Activated CD4-positive, alpha-beta T cell treated with anti-CD3 and anti-CD28 coated beads, Interleukin-2, amount 50 U/mL, for 48 hours (primary cell): ENCODE results near the gene RERG.
"Not testable (repeated sequence)": the region's sequence is repeated elsewhere in the genome, so short reads cannot be mapped to it uniquely, and the experiment has no call there.

Experiments
- DNase-seq, 2 experiments: peaks; one replicate each; pipeline ENCODE4 v3.0.0-alpha.2; 2020

RERG gene

GRCh38 chr12:15131431-15131830 lies 89.8 kb downstream of the RERG start:
- no peak for DNase-seq

GRCh38 chr12:15130541-15130940 lies 90.7 kb downstream of the RERG start:
- no peak for DNase-seq

DNA sequence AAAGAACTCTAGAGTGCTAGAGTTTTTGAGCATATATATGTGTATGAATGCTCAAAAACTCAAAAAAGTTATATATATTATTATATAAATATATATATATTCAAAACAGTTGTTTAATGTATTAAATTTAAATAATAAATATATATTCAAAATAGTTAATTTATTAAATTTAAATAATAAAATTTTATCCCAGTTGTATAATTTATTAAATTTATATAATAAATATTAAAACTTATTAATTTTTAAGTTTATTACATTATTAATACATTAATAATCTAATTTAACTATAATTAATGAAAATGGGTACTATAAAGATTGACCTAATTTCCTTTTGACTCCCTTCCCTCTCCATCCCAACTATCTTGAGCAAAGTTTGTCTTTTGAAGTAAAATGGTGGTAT lies 97.8 kb downstream of the RERG start:
- DNase-seq, result no peak

DNA sequence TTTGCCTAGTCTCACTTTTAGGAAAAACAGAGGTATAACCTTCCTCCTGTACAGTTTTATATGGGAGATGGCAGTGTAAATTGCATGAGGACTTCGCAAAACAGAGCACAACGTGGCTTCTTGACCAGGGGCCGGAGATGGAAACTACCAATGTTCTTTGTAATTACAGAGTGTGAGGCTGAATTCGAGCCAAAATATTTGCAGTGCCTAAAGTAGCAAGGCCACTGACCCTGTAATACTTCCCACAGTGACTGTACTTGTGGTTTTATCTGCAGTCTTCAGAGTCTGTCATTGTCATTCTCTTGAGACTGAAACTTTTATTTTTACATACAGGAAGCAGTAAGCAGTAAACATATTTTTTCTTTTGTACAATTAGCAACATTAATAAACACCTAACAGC lies 98.9 kb downstream of the RERG start:
- no peak for DNase-seq

- no peak for DNase-seq
Observed at GRCh38 chr12:15118955-15119354, 102.3 kb downstream of the RERG start.

DNA sequence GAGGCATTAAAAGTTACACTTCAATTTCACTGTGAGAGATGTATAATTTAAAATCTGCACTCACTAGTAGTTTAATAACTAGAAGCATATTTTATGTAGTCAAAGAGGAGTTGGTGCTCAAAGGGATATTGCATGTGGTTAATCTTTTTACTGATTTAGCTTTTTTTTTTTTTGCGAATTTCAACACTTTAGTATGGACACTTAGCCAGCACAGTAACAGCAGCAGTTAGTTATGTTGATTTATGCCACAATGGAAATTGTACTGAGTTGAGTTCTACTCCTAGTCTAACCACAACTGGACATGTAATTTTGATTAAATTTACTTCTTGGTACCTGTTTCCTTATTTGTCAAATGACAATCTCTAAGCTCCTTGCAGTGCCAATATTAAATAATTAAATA lies 104.2 kb downstream of the RERG start:
- DNase-seq, result no peak

- no peak for DNase-seq
Observed at GRCh38 chr12:15116086-15116485, 105.1 kb downstream of the RERG start.

- no peak for DNase-seq
Observed at GRCh38 chr12:15115434-15115833, 105.8 kb downstream of the RERG start.

DNA sequence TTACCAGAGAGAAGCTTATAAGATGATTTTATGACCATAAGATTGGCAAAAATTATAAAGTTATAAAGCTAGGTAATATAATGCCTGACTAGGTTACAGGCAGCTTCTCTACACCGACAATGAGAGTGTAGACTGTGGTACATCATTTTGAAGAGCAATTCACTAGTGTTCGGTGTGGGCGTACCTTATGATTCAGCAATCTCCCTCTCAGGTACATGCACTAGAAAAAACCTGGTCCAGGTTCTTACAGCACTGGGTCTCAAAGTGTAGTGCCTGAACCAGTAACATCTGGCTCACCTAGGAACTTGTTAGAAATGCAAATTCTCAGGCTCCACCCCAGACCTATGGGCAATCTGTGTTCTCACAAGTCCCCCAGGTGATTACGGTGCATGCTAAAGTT lies 106.7 kb downstream of the RERG start:
- DNase-seq, result no peak

GRCh38 chr12:15092826-15093225 lies 128.4 kb downstream of the RERG start:
- no peak for DNase-seq

DNA sequence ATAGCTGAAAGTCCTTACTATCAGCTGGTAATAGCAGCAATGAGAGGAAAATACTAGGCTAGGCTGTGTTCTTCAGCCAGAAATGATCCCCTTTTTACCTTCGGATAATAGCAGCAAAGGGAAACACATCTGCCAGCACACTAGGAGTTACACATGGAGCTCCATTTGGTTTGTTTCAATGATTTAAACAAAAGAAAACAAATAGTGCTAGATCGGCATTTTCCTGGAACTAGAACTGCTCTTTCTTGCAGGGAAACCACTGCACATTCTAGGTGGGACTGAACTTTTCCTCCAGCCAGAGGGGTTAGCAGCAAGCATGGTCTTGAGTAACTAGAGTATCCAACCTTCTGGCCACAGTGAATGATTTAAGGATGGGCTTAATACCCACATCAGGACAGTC lies 130.8 kb downstream of the RERG start:
- DNase-seq, result no peak

DNA sequence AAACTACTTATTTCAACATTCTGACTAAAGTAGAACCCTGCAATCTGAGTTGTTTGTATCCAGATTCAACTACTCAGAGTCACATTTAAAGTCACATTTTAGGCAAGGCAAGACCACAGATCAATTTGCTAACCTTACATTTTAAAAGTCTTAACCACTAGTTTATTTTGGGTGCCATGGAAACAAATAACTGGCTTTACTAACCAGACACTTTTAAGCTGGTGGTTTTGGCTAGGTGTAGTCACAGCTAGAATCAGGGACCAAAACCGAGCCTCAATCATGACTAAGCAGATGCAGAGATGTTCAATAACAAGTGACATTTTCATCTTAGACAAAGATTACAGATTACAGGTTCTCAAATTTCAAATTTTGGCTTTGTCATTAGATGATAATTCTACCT lies 133.1 kb downstream of the RERG start:
- DNase-seq, result no peak

DNA sequence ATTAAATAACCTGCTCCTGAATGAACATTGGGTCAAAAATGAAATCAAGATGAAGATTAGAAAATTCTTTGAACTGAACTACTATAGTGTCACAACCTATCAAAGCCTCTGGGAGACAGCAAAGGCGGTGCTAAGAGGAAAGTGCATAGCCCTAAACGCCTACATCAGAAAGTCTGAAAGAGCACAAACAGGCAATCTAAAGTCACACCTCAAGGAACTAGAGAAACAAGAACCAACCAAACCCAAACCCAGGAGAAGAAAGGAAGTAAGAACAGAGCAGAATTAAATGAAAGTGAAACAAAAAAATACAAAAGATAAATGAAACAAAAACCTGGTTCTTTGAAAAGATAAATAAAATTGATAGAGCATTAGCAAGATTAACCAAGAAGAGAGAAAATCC lies 143.5 kb downstream of the RERG start:
- DNase-seq, result not testable (repeated sequence)

- no peak for DNase-seq
Observed at GRCh38 chr12:15074351-15074750, 146.9 kb downstream of the RERG start.

DNA sequence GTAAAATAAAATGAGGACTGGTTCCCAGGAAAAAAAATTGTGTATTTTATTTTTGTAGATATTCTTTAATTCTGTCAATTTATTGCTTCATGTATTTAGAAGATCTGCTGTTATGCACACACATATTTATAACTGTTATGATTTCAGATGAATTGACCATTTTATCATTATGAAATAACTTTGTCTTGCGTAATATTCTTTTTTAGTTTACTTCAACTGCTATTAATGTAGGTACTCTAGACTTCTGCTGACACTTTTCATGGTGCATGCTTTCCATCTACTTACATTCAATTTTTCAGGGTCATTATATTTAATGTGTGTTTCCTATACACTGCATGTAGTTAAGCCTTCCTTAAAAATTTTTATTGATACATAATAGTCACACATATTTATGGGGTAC lies 162.1 kb downstream of the RERG start:
- no peak for DNase-seq
